HG03439 (cell line): Measurements from ENCODE around the gene MAPKAP1.

Experiments
- ATAC-seq: cut with Tn5 transposase; IDR thresholded peaks from one replicate; pipeline ENCODE4 v1.9.1; 2021; ENCODE audit warnings: mild to moderate bottlenecking, moderate library complexity; ENCODE audit not compliant: unreplicated experiment

The MAPKAP1 gene

DNA sequence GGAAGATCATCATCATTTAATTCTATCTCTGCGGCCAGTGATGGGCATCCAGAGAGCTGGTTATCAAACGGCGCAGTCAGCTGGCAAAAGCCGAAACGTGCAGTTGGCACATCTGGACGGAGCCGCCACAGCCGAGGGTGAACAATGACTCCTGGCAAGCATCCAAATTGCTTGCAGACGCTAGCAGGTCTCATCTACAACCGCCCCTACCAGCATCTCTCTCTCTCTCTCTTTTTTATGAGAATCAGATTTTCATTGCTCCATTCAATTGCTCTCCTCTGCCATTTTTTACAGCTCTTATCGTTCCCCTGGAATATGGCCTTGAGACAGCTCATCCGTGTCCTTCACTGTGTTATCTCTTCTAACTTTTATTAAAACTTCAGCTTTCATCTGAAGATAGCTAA, 165.2 kb downstream of the MAPKAP1 start:
- ATAC-seq = no peak

DNA sequence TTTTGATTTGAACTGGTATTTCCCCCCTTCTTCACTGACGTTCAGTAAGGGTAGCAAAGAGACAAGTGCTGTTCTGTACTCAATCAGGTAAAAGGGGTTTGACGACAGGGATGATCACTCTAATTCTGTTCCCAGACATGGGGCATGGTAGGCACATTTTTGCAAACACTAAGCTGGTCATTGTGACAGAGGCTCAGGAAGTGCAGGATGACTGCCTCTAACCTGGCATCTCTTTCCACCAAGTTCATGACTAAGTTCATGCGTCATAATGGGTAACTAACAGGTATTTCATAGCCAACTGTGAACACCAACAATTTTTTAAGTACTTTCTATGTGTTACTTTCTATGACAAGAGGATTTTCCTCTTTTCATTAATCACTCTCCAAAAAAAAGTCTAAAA, 166.5 kb downstream of the MAPKAP1 start:
- no peak for ATAC-seq

DNA sequence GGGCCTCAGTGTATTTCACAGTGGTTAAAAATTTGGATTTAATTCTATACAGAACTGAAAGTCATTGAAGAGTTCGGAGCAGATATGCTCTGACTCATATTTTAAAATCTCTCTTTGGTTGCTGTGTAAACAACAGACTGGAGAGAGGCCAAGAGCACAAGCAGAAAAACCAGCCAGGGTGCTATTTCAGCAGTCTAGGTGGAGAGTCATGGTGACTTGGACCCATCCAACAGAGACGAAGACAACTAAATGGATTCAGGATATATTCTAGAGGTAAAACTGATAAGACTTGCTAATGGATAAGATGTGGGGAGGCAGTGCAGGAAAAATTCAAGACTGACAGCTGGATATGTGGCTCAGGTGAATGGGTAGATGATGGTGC, 168.9 kb downstream of the MAPKAP1 start:
- no peak for ATAC-seq

DNA sequence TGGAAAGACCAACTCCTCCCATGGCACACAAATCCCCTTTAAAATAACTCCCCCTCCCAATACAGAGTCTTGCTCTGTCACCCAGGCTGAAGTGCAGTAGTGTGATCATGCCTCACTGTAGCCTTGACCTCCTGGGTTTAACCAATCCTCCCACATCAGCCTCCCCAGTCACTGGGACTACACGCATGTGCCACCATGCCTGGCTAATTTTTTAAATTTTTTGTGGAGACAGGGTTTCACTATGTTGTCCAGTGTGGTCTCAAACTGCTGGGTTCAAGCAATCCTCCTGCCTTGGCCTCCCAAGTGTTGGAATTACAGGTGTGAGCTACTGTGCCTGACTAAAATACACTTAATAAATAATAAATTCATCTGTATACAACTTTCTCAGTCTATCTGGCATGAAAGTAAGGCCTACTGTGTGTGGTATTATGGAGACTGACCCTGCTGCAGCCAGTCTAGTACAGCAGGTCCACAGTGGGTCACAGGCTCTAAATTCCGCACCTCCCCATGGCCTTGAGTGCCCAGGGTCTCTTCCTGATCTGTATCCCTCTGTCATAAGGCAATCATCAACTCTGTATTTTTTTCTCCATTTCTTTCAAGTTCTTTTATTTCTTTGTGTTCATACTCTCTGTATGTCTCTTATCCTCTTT, 169.4 kb downstream of the MAPKAP1 start:
- ATAC-seq = no peak

DNA sequence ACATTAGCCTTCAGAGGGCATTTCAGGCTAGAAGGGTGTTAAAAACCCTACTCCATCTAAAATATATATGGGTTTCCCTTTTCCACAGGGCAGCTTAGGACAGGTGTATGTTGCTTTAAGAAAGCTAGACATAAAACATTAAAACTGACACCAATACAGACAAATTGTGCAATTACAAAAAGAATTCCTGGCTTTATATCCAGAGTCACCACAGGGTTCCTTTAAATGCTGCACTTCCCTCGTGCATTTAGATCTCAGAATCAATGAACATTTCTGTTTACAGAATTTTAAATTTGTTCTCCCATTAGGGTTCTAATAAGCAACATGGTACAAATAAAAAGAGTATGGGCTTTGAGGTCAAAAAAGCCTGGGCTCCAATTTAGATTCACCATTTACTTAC, 170.2 kb downstream of the MAPKAP1 start:
- ATAC-seq = no peak

DNA sequence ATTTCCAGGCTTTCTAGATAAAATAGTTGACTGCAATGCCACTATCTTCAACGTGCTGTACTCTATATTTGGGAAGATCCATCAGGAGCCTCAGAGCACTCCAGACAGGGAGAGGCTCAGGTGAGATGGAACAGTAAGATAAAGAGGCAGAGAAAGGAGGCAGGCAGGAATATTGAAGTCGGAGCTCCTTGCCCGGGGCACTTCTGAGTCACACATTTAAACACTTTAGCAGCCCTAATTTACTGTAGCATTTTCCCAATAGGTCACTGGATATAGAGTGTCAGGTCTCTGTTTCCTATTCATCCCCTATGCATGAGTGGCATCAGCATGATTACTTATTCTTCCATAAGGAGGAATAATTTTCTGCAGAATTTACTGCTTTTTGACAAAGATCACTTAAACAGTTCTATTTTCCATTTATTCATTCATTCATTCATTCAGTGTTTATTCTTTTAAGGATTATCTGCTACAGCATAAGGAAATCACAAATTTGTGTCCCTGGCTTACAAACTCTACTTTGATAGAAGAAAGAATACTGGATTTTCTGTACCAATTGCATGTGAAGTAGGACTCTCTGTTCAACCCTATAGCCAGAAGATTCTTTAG, 170.7 kb downstream of the MAPKAP1 start:
- no peak for ATAC-seq

DNA sequence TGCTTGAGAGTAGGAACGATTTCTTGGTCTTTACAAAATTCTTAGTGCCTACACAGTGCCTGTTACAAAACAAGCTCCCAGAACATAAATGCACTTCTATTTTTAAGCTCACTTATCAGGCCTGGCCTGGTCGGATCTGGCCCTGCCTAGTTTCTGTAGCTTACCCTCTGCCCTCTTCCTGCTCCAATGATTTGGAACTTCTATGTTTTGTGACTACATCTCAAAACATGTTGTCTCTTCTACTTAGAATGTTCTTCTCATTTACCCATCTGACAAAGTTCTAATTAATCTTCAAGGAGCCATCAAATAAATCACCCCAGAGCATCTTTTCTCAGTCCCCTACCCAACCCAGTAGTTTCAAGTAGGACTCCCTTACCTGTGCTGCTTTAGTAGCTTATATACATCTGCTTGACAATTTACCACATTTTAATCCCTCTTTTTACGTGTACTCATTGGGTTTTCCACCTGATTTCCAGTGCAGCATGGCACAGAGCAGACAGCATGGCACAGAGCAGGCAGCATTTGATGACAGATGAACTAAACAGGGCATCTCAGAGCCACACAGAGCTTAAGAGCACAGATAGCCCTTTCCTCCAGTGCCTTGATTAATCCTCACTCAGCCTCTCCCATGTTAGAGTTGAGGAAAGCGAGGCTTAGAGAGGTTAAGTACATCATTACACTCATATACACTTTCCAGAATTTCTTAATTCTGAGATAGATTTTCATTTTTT, 171.9 kb downstream of the MAPKAP1 start:
- no peak for ATAC-seq

DNA sequence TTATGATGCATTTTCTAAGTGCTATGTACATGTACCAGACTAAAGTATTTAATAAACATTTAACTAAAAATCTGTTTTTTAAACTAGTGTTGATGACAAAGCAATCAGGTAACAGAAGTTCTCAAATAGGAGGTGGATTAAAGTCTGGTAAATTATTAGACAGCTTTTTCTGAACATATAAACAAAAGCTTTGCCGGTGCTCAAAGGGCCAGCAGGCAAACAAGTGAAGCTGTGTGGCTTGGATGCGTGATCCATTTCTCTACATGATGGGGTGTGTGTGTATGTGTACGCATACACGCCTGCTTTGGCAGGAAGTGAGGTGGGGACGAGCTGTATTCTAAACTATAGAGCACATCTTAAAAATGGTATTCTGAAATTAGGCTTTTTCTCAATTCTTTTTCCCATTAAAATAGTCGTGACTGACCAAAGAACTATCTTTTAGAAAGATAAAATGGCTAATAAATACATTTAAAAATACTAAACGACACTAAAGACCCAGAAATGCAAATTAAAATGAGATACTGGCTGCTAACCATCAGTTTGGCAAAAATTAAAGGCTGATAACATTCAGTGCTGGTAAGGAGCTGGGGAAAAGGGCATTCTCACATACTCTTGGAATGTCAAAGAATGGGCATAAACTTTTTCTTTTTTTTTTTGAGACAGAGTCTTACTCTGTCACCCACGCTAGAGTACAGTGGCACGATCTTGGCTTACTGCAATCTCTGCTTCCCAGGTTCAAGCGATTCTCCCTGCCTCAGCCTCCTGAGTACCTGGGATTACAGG, 174.0 kb downstream of the MAPKAP1 start:
- ATAC-seq = no peak

DNA sequence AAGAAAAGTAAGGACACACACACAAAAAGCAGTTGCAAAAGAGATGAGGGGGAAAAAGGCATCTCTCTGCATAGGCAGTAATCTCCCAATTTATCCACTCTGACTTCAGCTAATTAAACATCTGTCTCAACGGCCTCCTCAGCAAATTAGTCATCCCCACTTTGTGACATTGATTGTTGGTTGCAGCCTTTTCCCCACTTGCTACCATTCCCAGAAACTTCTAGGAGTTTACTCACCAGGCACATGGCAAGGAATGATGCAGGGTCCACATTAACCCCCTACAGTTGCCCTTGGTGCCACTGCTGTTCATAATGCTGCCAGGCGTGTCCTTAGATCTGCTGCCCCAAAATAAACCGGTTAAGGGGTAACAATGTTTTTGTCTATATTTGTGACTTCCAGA, 174.6 kb downstream of the MAPKAP1 start:
- ATAC-seq = no peak

DNA sequence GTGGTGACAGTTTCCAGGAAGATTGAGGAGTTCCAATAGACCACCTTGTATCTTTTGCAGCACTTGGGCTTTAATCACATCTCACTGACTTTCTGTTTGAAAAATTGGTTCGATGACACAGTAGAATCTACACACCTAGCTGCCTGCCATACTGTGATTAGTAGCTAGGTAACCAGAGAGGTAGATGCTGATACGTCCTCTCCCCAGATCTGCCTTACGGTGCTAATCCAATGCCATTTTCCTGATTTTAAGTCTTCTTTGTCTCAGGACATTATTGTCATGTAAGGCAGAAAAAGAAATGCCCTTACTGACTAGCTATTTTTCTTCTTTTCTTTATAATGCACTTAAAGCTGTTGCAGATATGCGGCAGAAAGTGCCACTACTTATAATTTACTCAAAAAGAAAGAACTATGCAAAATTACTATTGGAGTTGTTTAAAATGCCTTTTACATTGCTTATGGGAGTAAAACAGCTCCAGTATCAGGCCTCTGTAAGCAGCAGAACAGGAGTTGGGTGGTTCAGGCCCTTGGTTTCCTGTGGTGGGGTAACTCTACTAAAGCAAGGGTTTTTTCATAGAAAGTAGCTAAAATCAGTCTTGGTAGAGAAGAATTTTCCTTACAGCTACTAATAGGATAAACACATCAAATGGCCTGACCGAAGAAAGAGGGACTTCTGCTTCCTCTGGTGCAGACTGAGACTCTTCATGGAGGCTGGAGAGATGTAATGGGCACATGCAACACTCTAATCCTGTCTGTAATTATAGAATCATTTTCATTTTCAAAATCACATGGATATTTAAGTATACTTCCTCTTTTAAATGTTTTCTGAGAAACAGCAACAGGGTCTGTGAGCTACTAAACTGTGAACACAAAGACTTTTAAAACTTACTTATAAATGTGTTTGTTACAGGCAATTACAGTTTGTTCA, 177.2 kb downstream of the MAPKAP1 start:
- peak; percentile 52 for ATAC-seq

DNA sequence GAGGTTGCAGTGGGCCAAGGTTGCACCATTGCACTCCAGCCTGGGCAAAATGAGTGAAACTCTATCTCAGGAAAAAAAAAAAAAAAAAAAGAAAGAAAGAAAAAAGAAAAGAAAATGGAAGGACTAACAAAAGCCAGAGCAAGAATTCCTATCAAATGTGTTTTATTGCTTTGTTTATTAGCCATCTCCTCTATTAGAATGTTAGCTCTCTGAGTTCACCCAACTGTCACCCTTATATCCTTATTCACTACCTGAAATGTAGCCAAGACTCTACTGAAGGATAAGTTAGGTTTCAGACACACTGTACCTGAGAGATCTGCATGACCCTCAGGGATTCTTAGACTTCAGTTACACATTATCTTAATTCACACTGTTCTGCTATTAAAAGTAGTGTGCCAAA, 177.9 kb downstream of the MAPKAP1 start:
- ATAC-seq = no peak

DNA sequence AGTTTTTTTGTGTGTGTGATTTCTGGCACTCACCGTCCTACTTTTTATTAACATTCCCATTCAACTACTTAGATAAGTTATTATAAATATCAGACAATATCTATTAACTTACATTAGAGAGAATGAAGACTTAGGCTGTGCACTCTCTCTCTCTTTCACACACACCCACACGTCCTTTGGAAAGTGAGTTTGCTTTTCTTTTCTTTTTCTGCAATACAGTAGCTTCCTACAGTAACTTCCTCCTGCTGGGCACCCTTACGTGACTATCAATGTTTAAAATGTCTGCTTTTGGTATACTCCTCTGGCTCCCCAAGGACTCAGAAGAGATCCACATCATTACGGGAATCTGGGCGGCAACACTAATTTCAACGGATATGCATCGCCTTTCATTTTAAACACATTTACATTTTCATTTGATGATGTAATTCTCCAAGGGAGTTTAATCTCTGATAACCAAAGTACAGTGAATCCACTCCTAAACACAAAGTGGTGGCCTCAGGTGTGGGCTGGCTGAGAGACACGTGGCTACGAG, 179.5 kb downstream of the MAPKAP1 start:
- ATAC-seq = no peak

DNA sequence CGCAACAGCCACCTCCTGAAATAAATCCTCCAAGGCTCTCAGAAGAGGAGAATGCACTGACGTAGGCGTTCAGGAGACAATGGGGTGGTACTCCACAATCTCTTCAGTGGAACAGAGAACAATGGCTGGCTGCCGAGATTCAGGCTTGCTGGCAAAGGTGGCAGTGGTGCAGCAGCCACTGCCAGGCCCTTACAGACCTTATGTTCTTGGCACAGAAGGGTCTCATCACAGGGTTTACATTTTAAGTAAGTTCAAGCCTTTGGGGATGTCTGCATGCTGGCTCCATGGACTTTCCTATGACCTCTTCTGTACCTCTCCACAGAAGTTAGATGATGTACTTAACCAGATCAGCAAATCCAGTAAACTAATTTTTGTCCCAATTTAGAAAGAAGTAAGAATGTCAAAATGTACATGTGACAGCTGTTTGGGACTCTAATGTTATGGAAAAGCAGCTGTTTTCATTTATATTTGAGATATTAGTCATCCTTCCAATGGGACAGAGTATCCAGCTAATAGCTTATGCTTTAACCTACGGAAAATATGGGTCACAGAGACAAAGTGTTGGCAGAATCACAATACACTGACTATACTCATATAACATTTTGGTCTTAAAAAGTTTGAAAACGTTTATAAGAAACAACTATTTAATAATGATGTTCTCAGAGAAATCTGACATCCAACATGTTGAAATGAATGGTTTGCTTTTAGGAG, 180.9 kb downstream of the MAPKAP1 start:
- ATAC-seq = no peak

DNA sequence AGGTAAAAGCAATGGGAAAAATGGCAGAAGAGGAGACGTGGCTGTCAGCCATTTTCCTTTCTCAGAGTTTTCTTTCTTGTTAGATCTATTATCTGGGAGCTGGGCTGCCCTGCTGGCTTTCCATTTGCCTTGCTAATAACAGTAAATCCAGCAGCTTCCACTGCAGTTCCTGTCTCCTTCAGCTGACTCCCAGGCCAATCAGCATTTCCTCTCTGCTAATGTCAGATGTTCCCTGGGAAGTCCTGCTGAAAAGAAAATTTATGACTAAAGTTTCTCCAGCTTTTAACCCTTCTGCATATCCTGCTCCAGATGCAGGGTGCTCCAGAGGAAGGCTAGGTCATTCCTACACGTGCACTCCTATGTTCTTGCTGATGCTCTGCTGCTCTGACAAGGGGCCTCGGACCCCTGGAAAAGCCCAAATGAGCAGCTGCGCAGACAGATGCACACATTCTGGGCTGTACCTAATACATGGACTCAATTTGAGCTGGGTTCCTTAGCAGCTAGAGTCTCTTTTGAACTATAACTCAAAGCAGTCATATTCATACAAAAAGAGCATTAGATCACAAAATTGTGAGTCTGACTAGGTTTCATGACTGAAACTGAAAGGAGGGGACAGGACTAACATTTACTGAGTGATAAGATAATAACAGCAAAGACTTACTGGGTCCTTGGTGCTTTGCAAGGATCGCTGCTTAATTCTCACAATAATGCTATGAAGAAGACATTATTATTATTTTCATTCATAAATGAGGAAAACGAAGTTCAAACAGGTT, 182.2 kb downstream of the MAPKAP1 start:
- no peak for ATAC-seq

DNA sequence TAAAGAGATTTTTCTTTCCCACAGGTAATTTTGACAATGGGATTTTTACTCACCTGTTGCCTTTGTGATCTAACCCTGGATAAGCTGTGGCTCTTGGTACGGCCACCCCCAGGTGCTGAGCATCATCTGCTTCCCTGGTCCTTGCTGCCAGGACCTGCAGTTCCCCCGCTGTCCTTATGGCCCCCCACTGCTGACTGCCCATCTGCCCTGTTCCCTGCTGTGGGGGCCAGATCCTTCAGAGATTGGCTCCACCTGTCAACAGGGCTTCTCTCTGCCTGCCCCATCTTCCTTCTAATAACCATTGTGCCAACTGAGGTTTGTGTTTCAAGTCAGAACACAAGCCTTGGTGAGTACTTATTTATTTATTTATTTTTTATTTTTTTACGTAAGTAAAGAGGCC, 183.3 kb downstream of the MAPKAP1 start:
- no peak for ATAC-seq

DNA sequence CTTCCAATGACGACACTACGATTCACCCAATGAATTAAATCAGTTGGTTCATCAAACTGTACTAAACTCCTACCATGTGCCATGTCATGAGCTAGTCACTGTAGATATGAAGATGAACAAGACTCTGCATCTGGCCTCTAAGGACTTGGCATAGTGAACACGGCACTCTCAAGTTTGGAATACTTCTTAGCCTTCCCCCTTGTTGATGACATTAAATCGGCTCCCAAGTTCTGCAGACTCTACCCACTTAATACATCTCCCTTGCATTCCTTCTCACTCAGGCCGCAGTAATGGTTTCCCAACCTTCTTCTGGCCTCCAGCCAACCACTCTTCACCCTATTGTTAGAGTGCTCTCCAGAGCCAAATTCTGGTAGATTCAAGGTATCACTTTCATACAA, 184.7 kb downstream of the MAPKAP1 start:
- no peak for ATAC-seq

DNA sequence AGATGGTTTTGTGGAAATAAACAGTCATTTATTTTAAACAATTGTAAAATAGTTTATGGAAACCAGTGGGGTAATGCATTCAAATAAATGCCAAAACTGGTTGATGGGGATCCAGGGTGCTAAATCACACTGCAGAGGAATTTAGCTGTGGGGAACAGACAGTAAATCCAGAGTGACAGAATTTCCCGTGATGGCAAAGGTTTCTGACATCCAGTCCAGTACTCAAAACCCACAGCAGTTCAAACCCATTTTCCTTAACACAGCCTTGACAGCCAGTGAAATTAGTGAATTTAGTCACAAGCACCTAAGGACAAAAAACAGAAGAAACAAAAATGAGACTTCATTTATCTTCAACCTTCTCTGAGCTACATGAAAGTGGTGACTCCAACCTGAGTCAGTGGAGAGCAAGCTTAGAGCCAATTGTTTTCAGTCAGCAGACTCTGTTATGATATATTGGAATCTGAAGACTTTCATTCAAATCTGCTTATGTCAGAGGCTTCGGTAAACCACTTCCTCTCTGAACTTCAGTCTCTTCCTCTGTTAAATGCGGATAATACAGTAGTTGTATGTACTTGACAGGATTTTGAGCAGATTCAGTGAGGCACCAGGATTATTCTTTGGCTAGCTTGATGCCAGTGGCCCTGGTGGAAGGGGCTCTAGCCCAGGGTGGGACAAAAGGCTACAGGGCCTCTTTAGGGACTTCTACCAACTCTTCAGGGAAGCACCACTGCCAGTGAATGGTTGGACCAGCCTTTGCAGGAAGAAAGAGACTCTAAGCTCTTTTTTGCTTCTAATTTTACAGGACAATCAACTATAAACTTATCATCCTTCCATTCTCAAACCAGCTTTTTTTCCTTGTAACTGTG, 185.3 kb downstream of the MAPKAP1 start:
- ATAC-seq = no peak

DNA sequence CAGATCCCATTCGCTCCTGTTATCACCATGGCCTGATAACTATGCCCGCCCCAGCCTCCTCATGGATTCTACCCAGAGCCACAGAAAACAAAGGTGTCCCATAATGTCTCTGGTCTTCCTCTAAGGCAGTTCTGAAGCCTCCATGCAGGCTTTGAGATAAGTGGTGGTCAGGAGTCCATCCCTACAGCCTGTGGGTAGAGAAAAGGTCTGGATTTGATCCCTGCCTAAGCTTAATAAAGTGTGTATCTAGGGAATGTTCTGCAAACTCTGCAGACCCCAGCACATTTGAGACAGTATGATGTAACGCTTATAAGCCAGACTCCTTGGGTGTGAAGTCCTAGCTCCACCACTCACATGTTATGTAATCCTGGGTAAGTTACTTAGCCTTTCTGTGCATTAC, 187.3 kb downstream of the MAPKAP1 start:
- ATAC-seq = no peak
